NCI-H2107 (cell line): ENCODE results near the gene ANO10.
"Not testable (repeated sequence)": the region's sequence is repeated elsewhere in the genome, so short reads cannot be mapped to it uniquely, and the experiment has no call there.

ENCODE experiments used
- DNase-seq: peaks from one replicate; lab custom pipeline; 2025; lab: John Stamatoyannopoulos, UW

The ANO10 gene

GRCh38 chr3:43372007-43372740, 249.6 kb downstream of the ANO10 start:
- DNase-seq, result no peak

GRCh38 chr3:43371494-43371893, 250.3 kb downstream of the ANO10 start:
- DNase-seq, result no peak

GRCh38 chr3:43370293-43370980, 251.4 kb downstream of the ANO10 start:
- DNase-seq, result no peak

DNA sequence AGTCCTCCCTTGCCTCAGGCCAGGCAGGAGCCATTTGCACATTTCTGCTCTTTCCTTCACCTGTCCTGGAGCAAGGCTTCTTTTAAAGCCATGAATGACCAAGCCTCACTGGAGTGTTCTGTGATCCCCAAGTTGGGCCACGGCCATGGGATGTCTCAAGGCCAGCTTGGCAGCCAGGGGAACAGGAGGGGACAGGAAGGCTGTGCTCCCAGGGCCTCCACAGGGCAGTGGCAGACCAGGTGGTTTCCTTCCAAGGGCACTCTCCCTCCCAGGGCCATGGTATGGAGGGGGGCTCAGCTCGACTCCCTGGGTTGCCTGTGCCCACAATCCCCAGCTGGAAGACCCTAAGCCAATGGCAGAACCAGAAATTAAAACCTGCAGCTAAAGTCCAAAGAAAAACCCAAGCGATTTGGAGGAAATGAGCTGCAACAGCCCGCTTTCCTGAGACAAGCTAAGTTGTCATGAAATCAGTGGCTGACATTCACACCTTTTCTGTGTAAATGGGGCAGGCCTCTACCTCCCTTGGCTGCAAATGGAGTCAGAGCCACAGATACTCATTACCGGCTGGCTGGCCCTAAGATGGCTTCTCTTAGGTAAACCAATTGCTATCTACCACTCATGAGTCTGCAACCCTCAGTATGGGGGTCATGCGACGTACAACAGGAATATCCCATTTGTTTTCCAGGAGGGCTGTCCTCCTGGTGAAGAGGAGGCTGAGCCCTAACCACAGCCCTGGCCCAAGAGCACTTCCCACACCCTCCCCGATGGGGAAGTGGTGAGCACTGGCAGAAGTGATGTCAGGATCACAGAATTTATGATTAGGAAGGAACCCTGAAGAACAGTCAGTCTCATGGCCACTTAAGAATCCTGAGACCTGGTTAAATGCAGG, 252.2 kb downstream of the ANO10 start:
- DNase-seq, result no peak

GRCh38 chr3:43366885-43367284, 254.9 kb downstream of the ANO10 start:
- no peak for DNase-seq

DNA sequence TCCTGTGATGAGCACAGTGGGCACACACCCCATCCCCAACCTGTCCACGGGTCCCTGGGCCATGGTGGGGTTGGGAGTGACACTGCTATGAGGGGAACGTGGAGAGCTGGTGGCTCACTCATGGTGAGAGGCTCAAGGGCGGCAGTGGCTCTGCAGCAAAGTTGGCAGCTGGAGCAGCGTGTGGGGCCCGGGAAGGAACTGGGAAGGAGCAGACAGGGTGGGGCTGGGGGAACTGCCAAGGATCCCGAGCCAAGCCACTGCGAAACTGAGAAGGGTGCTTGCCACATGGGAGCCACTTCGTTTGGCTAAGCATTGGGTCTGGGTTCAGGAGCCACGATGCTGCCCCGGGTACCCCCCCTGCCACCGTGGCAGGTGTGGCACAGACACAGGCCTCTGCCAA, 255.3 kb downstream of the ANO10 start:
- DNase-seq, result no peak

- no peak for DNase-seq
These were observed 256.1 kb downstream of the ANO10 start for GRCh38 chr3:43365601-43366305.

DNA sequence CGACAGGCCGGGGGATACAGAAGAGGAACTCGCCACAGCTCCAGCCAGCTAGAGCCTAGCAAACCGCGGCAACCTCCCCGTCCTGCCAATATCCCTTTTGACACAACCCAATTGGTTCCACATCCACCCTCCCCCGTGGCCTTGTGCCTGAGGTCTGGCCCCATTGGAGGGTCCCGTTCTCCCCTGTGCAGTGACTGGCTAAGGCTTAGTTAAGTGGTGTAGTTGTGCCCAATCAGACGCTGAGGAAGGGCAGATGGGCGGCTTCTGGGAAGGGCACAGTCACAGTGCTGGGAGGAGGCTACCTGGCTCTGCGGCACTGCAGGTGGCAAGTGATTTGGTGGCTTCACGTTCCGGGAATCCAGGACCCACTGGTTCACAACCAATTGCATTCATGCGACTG, 256.9 kb downstream of the ANO10 start:
- DNase-seq, result no peak

DNA sequence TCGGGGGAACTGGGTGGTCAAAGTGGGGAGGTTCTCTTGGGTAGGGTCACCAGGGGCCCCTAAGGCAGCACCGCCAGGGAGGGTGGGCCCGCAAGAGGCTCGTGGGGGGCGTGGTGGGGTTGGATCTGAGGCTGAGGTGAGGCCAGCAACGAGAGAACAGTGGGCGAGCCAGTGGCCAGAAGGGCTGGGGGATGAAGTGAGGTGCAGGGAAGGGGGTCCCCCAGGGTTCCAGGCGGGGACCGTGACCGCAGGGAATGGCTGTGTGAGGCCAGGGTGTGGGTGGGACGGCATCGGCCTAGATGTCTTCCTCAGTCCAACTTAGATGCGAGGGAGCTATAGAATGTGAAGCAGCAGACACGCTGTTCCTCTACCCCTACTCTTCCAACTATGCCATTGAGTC, 257.3 kb downstream of the ANO10 start:
- no peak for DNase-seq

DNA sequence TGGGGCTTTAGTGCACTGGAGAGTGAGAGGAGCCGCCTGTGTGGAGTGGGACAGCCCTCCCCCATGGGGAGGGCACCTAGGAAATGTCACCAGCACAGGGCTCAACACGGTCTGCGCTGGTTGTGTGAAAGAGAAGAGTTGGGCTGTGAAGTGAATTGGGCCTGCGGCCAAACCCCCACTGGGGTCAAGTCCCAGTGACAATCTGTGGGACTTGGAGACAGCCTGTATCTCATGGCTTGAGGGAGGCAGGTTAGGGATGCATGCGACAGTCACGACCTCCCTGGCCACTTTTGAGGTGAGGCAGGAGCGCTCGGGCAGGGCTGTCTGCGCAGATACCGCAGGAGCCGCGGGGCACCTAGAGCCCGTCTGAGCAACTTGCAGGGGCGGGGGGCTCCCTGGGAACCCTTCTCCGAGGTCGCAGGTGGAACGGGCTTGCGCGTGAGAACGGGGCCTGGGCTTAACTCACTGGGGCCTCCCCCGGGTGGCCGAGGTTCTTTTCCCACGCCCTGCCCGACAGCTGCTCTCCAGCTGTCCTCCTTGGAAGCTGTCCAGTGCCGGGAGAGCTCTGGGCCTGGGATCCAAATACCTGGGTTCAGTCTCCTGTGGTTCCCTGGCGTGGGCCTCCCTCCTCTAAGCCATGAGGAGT, 258.1 kb downstream of the ANO10 start:
- DNase-seq, result no peak

GRCh38 chr3:43362961-43363360, 258.9 kb downstream of the ANO10 start:
- DNase-seq, result no peak

DNA sequence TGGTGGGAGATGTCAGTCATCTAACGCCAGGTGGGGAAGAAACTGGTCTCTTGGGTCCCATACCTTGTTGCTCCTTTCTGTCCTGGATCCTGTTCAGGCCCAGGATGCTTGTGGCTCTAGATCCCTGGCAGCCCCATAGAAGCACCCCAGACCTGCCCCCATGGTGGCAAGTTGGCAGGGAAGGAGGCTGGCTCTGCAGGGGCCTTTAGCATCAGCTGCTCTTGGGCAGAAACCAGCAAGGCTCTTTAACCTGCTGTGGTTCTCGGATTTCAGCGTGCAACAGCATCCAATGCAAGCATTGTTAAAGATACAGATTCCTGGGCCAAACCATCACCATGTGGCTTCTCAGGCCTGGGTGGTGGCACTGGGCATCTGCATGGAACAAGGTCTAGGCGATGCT, 259.6 kb downstream of the ANO10 start:
- no peak for DNase-seq

GRCh38 chr3:43361077-43361476, 260.7 kb downstream of the ANO10 start:
- no peak for DNase-seq

DNA sequence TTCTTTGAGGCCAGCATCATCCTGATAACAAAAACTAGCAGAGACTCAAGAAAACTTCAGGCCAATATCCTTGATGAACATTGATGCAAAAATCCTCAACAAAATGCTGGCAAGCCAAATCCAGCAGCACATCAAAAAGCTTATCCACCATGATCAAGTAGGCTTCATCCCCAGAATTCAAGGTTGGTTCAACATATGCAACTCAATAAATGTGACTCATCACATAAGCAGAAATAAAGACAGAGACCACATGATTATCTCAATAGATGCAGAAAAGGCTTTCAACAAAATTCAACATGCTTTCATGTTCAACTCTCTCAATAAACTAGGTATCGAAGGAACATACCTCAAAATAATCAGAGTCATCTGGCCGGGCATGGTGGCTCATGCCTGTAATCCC, 265.8 kb downstream of the ANO10 start:
- not testable (repeated sequence) for DNase-seq

GRCh38 chr3:43353923-43354670, 267.7 kb downstream of the ANO10 start:
- no peak for DNase-seq

GRCh38 chr3:43353393-43353792, 268.4 kb downstream of the ANO10 start:
- no peak for DNase-seq

GRCh38 chr3:43349716-43350115, 272.1 kb downstream of the ANO10 start:
- DNase-seq, result no peak

DNA sequence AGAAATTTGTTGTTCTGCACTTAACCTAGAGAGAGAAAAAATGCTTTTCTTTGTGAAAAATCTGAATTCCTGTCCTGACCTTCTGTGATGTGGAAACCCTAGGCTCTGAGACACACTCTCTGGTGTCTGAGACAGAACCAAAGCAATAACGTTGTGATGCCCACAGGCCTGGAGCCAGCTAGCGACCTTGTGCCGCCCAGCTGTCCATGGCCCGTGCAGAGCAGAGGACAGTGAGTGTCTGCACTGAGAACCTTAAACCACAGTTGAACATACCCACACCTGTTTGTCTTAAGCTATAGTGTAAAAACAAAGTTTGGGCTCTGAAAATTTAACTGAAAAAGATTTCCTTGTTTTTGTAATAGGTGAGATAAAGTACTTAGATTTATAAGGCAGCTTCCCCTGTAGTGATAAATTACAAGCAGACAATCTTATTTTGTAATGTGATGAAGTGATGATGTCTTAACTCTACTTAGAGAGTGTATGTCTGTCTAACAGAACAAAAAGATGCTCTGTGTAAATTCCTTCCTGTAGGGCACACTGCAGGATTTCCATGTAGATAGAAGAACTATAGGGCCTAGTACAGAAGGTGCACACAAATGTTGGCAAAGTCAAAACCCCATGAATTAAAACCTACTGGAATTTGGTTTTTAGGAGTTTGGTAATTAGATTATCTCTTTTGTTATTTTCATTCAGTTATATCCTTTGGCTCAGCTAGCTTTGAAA, 272.8 kb downstream of the ANO10 start:
- no peak for DNase-seq

- no peak for DNase-seq
These were observed 273.5 kb downstream of the ANO10 start for GRCh38 chr3:43348350-43348749.

- DNase-seq, result no peak
These were observed 274.0 kb downstream of the ANO10 start for GRCh38 chr3:43347774-43348173.
